Peyer's patch (tissue), 4 donors: Measurements from ENCODE around the gene CDH6. TPM values are rescaled to one million over a fixed set of nuclear protein-coding genes. Genes with fewer than 3 reads are reported as not detected.

Experiments
- DNase-seq, 3 donors: peaks; one replicate each; pipeline ENCODE4 v3.0.0-alpha.2; 2017 to 2019
- H3K27ac ChIP-seq, 4 donors: fragments of 200-600 bp; sonication (generic); one replicate each; pipeline ENCODE4 v1.5.1; 2016 to 2019
- H3K27me3 ChIP-seq, 2 donors: fragments of 200-600 bp; sonication (generic); one replicate each; pipeline ENCODE4 v1.5.1; 2019
- H3K36me3 ChIP-seq, 3 donors: fragments of 200-600 bp; sonication (generic); one replicate each; pipeline ENCODE4 v1.5.1; 2016 to 2019
- H3K4me1 ChIP-seq, 4 donors: fragments of 200-600 bp; sonication (generic); one replicate each; pipeline ENCODE4 v1.5.1; 2016 to 2019
- H3K4me3 ChIP-seq, 4 donors: fragments of 200-600 bp; sonication (generic); 1 replicate in 3 of 4; 2 replicates in 1 of 4; pipeline ENCODE4 v1.5.1; 2016 to 2019; ENCODE audit warnings: mild to moderate bottlenecking in 1 of 4
- H3K9me3 ChIP-seq, 4 donors: fragments of 200-600 bp; sonication (generic); one replicate each; pipeline ENCODE4 v1.5.1; 2016 to 2019; ENCODE audit warnings: mild to moderate bottlenecking in 1 of 4
- CTCF ChIP-seq, 6 experiments: fragments of 450-650 bp in 4 of 6; fragments of 200-600 bp in 2 of 6; sonication (generic) in 1 of 6; IDR thresholded peaks; one replicate each; pipeline ENCODE4 v1.5.1; 2017 to 2019; ENCODE audit warnings: antibody characterized with exemption in 6 of 6, mild to moderate bottlenecking in 3 of 6, moderate library complexity in 1 of 6
- POLR2A ChIP-seq, 2 donors: fragments of 450-650 bp; IDR thresholded peaks; one replicate each; pipeline ENCODE4 v1.5.1; 2017; ENCODE audit warnings: antibody characterized with exemption in 2 of 2, mild to moderate bottlenecking in 2 of 2, moderate library complexity in 2 of 2
- total RNA-seq, 4 donors: library from RNA; depleted of rRNA; stranded (reverse); fragments of >200 nt; gene quantifications; one replicate each; pipeline ENCODE4 v1.1.0, GENCODE V29; 2016

CDH6 gene
- total RNA-seq, 4 donors from 2014 or later: 0.85 to 5.8 (median 1.1) TPM

- Histone ChIP-seq H3K9me3 (no peaks in the 10 kb centered on the region), H3K4me1 (no peaks in the 10 kb centered on the region), H3K27me3 (no peaks in the 10 kb centered on the region), H3K4me3 (no peak overlapping the region), H3K36me3 (no peaks in the 10 kb centered on the region), H3K27ac (no peak overlapping the region)
- TF ChIP-seq CTCF (IDR thresholded peaks at IDR 0.05): no peak
- TF ChIP-seq POLR2A (IDR thresholded peaks at IDR 0.05): no peak
- DNase-seq: no peak
Measured at GRCh38 chr5:31319335-31319734, 125.8 kb downstream of the CDH6 start.

GRCh38 chr5:31322946-31323345 lies 129.5 kb downstream of the CDH6 start:
- no peaks in the 10 kb centered on the region for H3K27me3 ChIP-seq
- H3K36me3 ChIP-seq: no peaks in the 10 kb centered on the region
- H3K4me1 ChIP-seq: no peaks in the 10 kb centered on the region
- H3K9me3 ChIP-seq: no peaks in the 10 kb centered on the region
- H3K4me3 ChIP-seq: no peak overlapping the region
- TF ChIP-seq CTCF (IDR thresholded peaks at IDR 0.05): no peak
- TF ChIP-seq POLR2A (IDR thresholded peaks at IDR 0.05): no peak
- H3K27ac ChIP-seq: no peak overlapping the region
- no peak for DNase-seq

GRCh38 chr5:31324842-31325241 lies 131.4 kb downstream of the CDH6 start:
- no peak for TF ChIP-seq POLR2A (IDR thresholded peaks at IDR 0.05)
- TF ChIP-seq CTCF (IDR thresholded peaks at IDR 0.05): no peak
- Histone ChIP-seq H3K27ac (no peak overlapping the region), H3K4me3 (no peak overlapping the region), H3K27me3 (no peaks in the 10 kb centered on the region), H3K9me3 (no peaks in the 10 kb centered on the region), H3K4me1 (no peaks in the 10 kb centered on the region), H3K36me3 (no peaks in the 10 kb centered on the region)
- DNase-seq: no peak

- no peak overlapping the region for H3K27ac ChIP-seq
- TF ChIP-seq CTCF (IDR thresholded peaks at IDR 0.05): no peak
- no peak for TF ChIP-seq POLR2A (IDR thresholded peaks at IDR 0.05)
- H3K27me3 ChIP-seq: no peaks in the 10 kb centered on the region
Measured at GRCh38 chr5:31328040-31328733, 134.7 kb downstream of the CDH6 start.

GRCh38 chr5:31329715-31330114 lies 136.2 kb downstream of the CDH6 start:
- no peak overlapping the region for H3K27ac ChIP-seq
- no peak for DNase-seq

More at GRCh38 chr5:31328040-31328733, 134.7 kb downstream of the CDH6 start:
- DNase-seq: no peak
- Histone ChIP-seq H3K4me1 (no peaks in the 10 kb centered on the region), H3K9me3 (no peaks in the 10 kb centered on the region), H3K36me3 (no peaks in the 10 kb centered on the region), H3K4me3 (no peak overlapping the region)

More at GRCh38 chr5:31329715-31330114, 136.2 kb downstream of the CDH6 start:
- Histone ChIP-seq H3K4me3 (no peak overlapping the region), H3K4me1 (no peaks in the 10 kb centered on the region), H3K9me3 (no peaks in the 10 kb centered on the region), H3K36me3 (no peaks in the 10 kb centered on the region), H3K27me3 (no peaks in the 10 kb centered on the region)
- TF ChIP-seq CTCF (IDR thresholded peaks at IDR 0.05): no peak
- no peak for TF ChIP-seq POLR2A (IDR thresholded peaks at IDR 0.05)
